GM19035 (cell line): ENCODE data around the gene ALOX5AP.

Source experiments
- ATAC-seq: cut with Tn5 transposase; IDR thresholded peaks from one replicate; pipeline ENCODE4 v1.9.1; 2021; ENCODE audit not compliant: unreplicated experiment

ALOX5AP gene

GRCh38 chr13:30714629-30715371 is 20.5 kb upstream of the ALOX5AP start:
- ATAC-seq, result no peak

- no peak for ATAC-seq
Measured at GRCh38 chr13:30715372-30715756, 20.0 kb upstream of the ALOX5AP start.

DNA sequence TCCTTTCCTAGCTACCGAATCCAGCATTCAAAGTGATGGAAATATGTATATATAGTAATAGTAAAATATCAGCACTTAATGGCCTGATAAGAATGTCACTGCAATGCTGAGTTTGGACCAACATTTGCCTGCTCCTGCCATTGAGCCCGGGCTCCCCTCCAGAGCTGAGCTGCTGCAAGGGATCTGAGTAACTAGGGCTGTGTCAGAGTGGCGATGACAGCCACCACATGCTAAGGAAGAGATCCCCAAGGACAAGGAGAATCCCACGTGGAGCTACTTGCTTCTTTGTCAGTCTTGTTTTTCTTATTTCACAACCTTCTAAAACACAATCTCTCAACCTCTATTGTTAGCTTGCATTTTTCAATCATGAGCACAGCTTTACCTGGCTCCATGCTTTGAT is 19.5 kb upstream of the ALOX5AP start:
- no peak for ATAC-seq

GRCh38 chr13:30718661-30719524 is 16.4 kb upstream of the ALOX5AP start:
- ATAC-seq, result no peak

GRCh38 chr13:30719525-30719914 is 15.8 kb upstream of the ALOX5AP start:
- no peak for ATAC-seq

DNA sequence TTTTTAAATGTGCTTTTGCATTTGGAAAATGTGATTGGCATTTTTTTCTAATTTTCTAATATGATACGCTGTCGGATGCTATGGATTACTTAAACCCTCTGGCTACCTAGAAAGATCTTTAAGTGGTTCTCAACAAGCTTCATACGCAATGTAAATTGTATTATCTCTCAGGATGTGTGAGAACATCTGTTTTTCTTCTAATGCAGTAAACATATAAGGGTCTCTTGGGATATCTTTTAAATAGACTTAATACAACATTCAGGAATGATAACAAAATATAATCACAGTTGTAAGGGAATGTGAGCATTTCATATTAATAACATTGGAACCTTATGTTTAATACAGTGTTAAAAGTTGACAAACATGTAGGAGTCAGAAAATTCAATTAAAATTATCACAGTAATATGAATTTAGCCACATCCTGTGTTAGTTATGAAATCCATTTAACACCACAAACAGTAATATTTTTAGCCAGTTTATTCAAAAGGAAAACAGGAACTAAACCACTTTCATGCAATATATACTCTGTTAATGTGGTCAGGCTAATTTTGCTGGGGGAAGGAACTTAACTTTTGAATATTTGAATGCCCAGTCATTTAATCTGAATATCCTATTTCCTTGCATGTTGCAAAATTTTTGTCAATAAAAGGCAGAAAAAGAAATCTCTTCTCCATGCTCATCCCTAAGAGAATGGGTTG is 15.0 kb upstream of the ALOX5AP start:
- peak; percentile 63 for ATAC-seq

- no peak for ATAC-seq
Measured at GRCh38 chr13:30721936-30722335, 13.4 kb upstream of the ALOX5AP start.

GRCh38 chr13:30722361-30722760 is 13.0 kb upstream of the ALOX5AP start:
- ATAC-seq, result no peak

- no peak for ATAC-seq
Measured at GRCh38 chr13:30724778-30725177, 10.6 kb upstream of the ALOX5AP start.

DNA sequence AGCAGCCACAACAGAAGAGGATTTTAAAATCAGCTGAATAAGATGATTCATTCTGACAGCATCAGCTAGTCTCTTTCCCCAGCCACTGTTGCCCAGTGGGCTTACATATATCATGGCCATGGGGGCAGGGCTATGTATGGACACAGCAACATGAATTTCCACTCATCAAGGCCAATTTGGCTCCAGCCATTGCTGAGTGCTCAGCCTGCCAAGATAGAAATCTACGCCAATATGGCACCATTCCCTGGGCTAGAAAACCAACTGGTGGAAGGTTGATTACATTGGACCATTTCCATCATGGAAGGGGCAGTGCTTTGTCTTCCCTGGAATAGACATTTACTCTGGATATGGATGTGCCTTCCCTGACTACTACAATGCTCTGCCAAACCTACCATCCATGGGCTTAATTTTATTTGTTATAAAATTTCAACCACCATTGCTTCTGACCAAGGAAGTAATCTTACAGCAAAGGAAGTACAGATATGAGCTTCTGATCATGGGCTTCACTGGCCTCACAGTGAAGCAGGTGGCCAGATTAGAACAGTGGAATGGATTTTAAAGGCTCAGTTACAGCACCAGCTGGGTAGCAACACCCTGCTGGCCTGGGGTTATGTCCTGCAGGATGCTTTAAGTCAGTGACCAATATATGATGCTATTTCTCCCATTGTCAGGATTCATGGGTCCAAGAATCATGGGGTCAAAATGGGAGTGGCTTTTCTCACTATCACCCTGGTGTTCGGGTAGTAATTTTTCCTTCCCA is 9.8 kb upstream of the ALOX5AP start:
- no peak for ATAC-seq

DNA sequence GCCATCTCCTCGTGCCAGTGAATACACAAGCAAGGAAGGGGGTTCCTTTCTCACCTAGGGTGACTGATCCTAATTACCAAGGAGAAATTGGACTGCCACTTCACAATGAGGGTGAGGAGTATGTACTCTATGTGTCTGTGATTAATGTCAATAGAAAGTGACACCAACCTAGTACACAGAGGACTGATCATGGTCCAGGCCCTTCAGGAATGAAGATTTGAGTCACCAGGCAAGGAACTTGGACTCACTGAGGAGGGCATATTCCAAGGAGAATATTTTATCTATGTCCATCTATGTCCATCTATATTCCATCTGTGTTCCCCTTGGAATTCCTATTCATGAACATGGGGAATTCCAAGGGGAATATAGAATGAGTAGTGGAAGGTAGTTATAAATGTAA is 9.2 kb upstream of the ALOX5AP start:
- no peak for ATAC-seq

DNA sequence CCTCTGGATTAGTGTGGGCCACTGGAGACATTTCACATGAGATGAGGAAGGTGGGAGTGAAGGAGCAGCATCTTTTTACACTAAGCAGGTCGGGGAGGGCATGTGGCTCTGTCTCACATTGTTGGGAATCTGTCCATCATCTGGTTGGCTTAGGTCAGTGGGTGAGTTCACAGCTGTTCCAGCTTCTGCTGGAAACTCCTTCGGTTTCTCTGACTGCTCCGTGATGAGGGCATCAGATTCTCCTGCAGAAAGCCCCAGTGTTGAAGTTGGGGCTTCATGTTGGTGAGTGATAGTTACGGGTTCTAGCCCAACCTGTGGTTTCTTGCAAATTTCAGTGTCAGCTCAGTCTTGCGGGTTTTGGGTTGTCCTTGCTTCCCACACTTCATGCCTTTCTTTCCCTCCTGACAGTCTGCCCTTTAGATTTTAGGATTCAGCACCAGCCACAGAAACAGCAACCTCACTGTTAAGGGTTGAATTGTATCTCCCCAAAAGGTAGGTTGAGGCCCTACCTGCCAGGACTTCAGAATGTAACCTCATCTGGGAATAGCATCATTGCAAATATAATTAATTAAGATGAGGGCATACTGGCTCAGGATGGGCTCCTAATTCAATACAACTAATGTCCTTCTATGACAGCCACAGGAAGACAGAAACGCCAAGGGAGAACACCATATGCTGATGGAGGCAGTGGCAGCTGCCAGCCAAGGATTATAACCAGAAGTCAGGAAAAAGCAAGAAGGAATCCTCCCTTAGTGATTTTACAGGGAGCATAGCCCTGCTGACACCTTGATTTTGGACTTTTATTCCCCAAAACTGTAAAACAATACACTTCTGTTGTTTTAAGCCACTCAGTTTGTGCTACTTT is 7.6 kb upstream of the ALOX5AP start:
- no peak for ATAC-seq

DNA sequence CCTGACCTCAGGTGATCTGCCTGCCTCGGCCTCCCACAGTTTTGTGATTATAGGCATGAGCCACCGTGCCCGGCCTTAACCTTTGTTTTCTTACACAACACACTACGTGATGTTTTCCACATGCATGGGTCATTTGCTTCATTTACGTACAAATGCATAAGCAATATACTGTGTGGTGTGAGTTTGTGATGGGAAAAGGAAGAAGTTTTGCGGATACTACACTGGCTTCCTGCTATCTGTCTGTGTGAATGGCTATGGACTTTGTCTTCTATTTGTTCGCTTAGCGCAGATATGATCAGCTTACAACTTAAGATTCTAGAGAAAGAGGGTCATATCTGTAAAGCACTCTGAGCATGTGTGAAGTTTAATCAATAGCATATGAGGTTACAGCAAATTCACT is 5.5 kb upstream of the ALOX5AP start:
- ATAC-seq, result no peak

- no peak for ATAC-seq
Measured at GRCh38 chr13:30730526-30730925, 4.8 kb upstream of the ALOX5AP start.

- ATAC-seq, result no peak
Measured at GRCh38 chr13:30731361-30732045, 3.8 kb upstream of the ALOX5AP start.

- no peak for ATAC-seq
Measured at GRCh38 chr13:30732046-30732390, 3.3 kb upstream of the ALOX5AP start.

GRCh38 chr13:30734439-30734838 is 904 bp upstream of the ALOX5AP start:
- ATAC-seq, result no peak

DNA sequence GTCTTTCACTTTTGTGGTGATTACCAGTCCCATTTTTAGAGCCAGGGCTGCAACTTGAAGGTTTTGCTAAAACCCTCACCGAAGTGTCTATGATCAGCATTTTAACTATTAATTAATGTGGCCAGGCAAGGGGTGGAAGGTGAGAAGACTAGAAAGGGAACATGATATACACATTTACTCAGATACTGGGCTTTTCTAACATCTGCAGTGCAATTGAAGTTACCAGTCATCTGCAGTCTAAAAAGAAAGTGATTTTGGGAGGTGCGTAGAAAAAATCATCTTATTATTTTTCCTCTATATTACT is 481 bp downstream of the ALOX5AP start:
- ATAC-seq, result peak; percentile 1

GRCh38 chr13:30736461-30737320 is 1.3 kb downstream of the ALOX5AP start:
- no peak for ATAC-seq
